Neural crest cell (in vitro differentiated cells): Measurements from ENCODE around the gene NDFIP1. TPM values are rescaled to one million over a fixed set of nuclear protein-coding genes. Genes with fewer than 3 reads are reported as not detected.
A peak's percentile ranks its signal among the peaks of the same experiment; 100 is the strongest.

ENCODE experiments used
- DNase-seq: peaks from one replicate; pipeline ENCODE4 v3.0.0; 2021; ENCODE audit warnings: low read depth, mixed read lengths, low spot score
- H3K27ac Mint-ChIP-seq: one replicate; pipeline ENCODE4 v1.8.0; 2021; ENCODE audit warnings: mild to moderate bottlenecking, mixed read lengths; ENCODE audit not compliant: unreplicated experiment
- H3K27me3 Mint-ChIP-seq: 2 replicates; pipeline ENCODE4 v1.8.0; 2021; ENCODE audit warnings: low read depth, mild to moderate bottlenecking, mixed read lengths
- H3K36me3 Mint-ChIP-seq: 2 replicates; pipeline ENCODE4 v1.8.0; 2021; ENCODE audit warnings: low read depth, mild to moderate bottlenecking, mixed read lengths
- H3K4me1 Mint-ChIP-seq: 2 replicates; pipeline ENCODE4 v1.8.0; 2021; ENCODE audit warnings: mixed read lengths
- H3K4me3 Mint-ChIP-seq: one replicate; pipeline ENCODE4 v1.8.0; 2021; ENCODE audit warnings: mild to moderate bottlenecking, mixed read lengths
- H3K9me3 Mint-ChIP-seq: 2 replicates; pipeline ENCODE4 v1.8.0; 2021; ENCODE audit warnings: mixed read lengths
- long read RNA-seq: library from polyadenylated mRNA; unstranded; transcript quantifications from one replicate; pipeline ENCODE4 v2.0.0, GENCODE V29; 2020
- total RNA-seq: library from RNA; stranded (reverse); gene quantifications from 2 replicates; pipeline ENCODE4 v1.2.1, GENCODE V29; 2021
- TF ChIP-seq, protein P1 (sequence below): fragments of 200-600 bp; sonication (generic); conservative IDR thresholded peaks from 2 replicates; pipeline ENCODE4 v1.5.0; 2021; ENCODE audit warnings: antibody characterized with exemption, mild to moderate bottlenecking

NDFIP1 gene, protein sequence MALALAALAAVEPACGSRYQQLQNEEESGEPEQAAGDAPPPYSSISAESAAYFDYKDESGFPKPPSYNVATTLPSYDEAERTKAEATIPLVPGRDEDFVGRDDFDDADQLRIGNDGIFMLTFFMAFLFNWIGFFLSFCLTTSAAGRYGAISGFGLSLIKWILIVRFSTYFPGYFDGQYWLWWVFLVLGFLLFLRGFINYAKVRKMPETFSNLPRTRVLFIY
- total RNA-seq, result 43.4 and 43.6 TPM in 2 replicates
- long read RNA-seq, transcript NDFIP1-201 (8 exons, 3,851 nt), result major isoform, 133 of 138 reads
- long read RNA-seq, partial matches to known transcripts, result 0 of 138 reads
- long read RNA-seq, other reads (novel, unspliced or antisense), result 5 of 138 reads

DNA sequence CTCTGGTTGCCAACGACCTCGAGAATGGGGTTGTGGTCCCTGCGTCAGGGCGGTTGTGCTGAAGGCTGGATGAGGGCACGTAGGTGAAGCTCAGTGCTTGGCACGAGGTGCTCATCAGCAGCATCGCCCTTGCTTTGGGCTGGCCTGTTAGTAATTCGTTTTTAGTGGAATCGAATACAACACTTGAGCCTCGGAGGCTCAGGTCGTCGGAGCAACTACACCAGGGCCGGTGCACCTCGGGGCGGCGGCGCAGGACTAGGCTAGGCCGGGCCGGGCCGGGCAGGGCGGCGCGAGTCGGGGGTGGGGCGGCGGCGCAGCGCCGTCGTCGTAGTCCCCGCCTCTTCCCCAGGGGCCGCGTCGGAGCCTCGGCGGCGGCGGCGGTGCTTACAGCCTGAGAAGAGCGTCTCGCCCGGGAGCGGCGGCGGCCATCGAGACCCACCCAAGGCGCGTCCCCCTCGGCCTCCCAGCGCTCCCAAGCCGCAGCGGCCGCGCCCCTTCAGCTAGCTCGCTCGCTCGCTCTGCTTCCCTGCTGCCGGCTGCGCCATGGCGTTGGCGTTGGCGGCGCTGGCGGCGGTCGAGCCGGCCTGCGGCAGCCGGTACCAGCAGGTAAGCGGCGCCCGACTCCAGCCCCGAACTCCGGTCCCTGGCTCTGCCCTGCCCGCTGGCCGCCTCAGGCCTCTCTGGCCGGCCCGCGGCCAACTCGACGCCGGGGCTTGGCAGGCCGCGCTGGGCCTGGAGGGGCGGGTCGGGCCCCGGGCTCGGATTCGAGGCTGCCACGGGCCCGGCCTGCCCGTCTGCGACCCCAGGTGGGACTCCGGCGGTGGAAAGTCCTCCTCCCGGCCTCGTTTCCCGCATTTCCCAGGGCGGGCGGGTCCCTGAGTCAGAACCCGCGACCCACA is at the start of gene NDFIP1:
TSS of gene NDFIP1 (plus strand) at position 348 of the 899 bp plus-strand sequence. CDS start at position 544, 196 bp downstream.
- Mint-ChIP-seq H3K27ac (peak within 1 kb of the TSS; percentile 75), H3K27me3 (no peaks in the 10 kb centered on the region), H3K9me3 (peaks cover 2% of the 10 kb centered on the region), H3K36me3 (peaks cover 4% of the 10 kb centered on the region), H3K4me1 (peaks cover 27% of the 10 kb centered on the region), H3K4me3 (peak within 1 kb of the TSS; percentile 95)
- TF ChIP-seq, protein P1, sequence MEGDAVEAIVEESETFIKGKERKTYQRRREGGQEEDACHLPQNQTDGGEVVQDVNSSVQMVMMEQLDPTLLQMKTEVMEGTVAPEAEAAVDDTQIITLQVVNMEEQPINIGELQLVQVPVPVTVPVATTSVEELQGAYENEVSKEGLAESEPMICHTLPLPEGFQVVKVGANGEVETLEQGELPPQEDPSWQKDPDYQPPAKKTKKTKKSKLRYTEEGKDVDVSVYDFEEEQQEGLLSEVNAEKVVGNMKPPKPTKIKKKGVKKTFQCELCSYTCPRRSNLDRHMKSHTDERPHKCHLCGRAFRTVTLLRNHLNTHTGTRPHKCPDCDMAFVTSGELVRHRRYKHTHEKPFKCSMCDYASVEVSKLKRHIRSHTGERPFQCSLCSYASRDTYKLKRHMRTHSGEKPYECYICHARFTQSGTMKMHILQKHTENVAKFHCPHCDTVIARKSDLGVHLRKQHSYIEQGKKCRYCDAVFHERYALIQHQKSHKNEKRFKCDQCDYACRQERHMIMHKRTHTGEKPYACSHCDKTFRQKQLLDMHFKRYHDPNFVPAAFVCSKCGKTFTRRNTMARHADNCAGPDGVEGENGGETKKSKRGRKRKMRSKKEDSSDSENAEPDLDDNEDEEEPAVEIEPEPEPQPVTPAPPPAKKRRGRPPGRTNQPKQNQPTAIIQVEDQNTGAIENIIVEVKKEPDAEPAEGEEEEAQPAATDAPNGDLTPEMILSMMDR, result peak; percentile 14
- DNase-seq, result peak; percentile 71

DNA sequence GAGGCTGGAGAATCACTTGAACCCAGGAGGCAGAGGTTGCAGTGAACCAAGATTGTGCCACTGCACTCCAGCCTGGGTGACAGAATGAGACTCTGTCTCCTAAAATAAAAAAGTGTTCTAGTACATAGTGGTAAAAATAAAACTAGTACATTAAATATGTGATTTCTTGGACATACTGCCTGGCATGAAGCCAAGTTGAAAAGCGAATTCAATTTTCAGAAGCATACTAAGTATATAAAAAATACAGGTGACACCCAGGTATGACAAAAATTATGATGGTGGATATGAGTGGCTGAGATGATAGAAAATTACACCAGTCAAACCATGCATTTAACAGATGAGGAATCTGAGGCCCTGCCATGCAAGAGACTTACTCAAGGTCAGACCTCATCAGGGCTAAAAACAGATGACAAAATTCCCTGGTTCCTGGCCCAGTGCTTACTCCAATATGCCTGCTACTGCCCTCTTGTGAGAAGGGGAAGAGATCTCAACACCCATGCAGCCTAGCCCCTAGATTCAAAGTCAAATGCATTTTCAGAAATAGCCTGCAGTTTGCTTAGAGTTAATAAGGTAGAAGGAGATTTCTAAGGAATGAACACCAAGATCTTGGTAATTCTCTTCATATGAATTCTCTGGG is 49.2 kb upstream of the NDFIP1 start:
- H3K36me3 Mint-ChIP-seq, result no peaks in the 10 kb centered on the region
- peaks cover 21% of the 10 kb centered on the region for H3K4me1 Mint-ChIP-seq
- H3K9me3 Mint-ChIP-seq, result no peaks in the 10 kb centered on the region
- DNase-seq, result no peak
- no peaks in the 10 kb centered on the region for H3K27me3 Mint-ChIP-seq
- H3K4me3 Mint-ChIP-seq, result no peak overlapping the region
- no peak overlapping the region for H3K27ac Mint-ChIP-seq
- TF ChIP-seq, protein P1, result peak; percentile 16

DNA sequence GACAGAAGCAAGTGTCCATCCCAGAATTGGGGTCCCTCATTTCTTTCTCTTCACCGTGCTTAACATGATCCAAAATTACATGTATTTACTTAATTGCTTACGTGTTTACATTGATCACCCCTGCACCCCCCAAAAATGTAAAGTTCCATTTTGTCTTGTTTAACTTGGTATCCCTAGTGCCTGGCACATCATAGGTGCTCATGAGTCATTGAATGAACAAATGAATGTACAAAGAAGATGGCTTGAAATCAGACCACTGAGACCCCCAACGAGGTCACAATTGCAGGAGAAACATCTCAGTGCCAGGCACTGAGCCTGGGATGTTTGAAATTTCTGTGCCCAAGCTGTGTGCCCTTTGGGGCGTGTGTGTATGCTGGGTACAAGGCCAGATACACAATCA is 45.2 kb upstream of the NDFIP1 start:
- H3K27ac Mint-ChIP-seq, result peak overlapping the region; percentile 93
- H3K9me3 Mint-ChIP-seq, result no peaks in the 10 kb centered on the region
- DNase-seq, result no peak
- H3K27me3 Mint-ChIP-seq, result no peaks in the 10 kb centered on the region
- no peaks in the 10 kb centered on the region for H3K36me3 Mint-ChIP-seq
- peaks cover 34% of the 10 kb centered on the region for H3K4me1 Mint-ChIP-seq
- peak overlapping the region; percentile 63 for H3K4me3 Mint-ChIP-seq
- TF ChIP-seq, protein P1, result no peak

DNA sequence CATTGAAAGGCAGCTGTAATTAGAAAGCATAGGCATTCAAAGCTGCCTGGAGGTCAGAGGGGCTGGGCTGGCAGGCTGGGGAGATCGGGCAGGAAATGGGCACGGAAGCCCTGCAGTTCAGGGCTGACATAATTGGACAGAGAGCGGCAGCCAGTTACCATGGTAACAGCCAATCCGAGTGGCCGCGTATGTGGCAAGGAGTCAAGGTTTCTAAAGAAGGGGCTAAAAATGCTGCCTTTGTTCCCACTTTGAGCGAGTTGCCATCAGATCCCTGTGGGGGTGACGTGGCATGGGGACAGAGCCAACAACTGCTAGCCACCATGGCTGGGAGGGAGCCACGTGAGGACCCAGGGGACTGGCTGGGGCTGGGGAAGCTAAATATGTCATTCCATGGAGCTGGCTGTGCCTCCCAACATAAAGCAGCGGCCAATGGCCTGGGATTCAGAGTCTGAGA is 44.7 kb upstream of the NDFIP1 start:
- H3K27me3 Mint-ChIP-seq, result no peaks in the 10 kb centered on the region
- H3K9me3 Mint-ChIP-seq, result no peaks in the 10 kb centered on the region
- peak overlapping the region; percentile 93 for H3K27ac Mint-ChIP-seq
- no peaks in the 10 kb centered on the region for H3K36me3 Mint-ChIP-seq
- H3K4me1 Mint-ChIP-seq, result peaks cover 34% of the 10 kb centered on the region
- H3K4me3 Mint-ChIP-seq, result peak overlapping the region; percentile 63
- DNase-seq, result peak; percentile 57
- TF ChIP-seq, protein P1, result no peak

DNA sequence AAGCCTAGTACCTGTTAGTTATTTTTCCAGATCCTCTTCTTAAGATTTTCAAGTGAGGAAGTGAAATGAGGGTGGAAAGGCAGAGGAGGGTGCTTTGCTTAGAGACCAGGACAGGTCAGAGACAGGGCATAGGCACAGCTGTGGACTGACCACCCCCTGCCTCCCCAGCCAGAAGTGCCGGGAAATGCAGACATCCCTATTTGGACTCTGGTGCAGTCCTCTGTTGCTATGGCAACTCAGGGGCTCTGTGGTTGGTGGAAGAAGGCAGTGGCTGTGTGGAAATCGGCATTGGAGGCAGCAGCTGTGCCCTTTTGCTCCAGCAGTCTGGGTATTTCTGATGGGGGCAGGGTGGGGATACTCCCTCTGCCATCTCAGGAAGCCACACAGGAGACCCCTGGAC is 43.3 kb upstream of the NDFIP1 start:
- Mint-ChIP-seq H3K27ac (peak overlapping the region; percentile 93), H3K4me3 (peak overlapping the region; percentile 43), H3K27me3 (no peaks in the 10 kb centered on the region), H3K9me3 (no peaks in the 10 kb centered on the region), H3K4me1 (peaks cover 35% of the 10 kb centered on the region), H3K36me3 (no peaks in the 10 kb centered on the region)
- TF ChIP-seq, protein P1, result no peak
- peak; percentile 39 for DNase-seq
